T-cell (primary cell): ENCODE measurements around the gene PHKB. TPM values are rescaled to one million over a fixed set of nuclear protein-coding genes. Genes with fewer than 3 reads are reported as not detected.

Experiments
- total RNA-seq, 35 experiments: library from RNA in 6 of 35; stranded (reverse) in 6 of 35; fragments of 120-200 nt in 1 of 35; gene quantifications; one replicate each; pipeline versions ENCODE4 v1.2.1 to v1.2.4 and lab custom pipeline; 2013 to 2026

The PHKB gene
- total RNA-seq, 5 donors from 2014 or later (not counting 1 experiment from before 2014, with no cell fraction given), result 40.6 to 67.5 (median 48.8) TPM

Other genes starting within 250 kb of the PHKB start
- 10 to 100 TPM; 17.6 to 33.9 (median 22.6) TPM for gene ITFG1, start 268 bp upstream of the PHKB start, total RNA-seq